ENCODE results near the gene CYP3A7. TPM values are rescaled to one million over a fixed set of nuclear protein-coding genes. Genes with fewer than 3 reads are reported as not detected.
"Not testable (repeated sequence)": the region's sequence is repeated elsewhere in the genome, so short reads cannot be mapped to it uniquely, and the experiment has no call there.

Gene CYP3A7
- total RNA-seq, 1 donor from 2014 or later = not detected

DNA sequence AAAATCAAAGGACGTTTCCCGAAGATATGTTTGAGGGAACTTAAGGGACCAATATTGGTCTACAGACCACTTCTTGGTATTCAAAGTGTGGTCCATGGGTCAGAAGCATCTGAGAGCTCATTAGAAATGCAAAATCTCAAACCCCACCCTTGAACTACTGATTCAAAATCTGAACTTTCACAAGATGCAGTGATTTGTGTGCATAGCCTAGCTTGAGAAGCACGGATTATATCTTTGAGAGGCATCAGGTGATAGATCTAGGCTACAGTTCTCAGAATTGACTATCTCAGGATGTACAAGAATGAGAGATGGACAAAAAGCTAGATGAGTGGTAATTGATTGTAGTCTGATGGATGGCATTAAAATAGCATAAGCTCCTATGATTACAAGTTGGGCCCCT, 29.5 kb upstream of the CYP3A7 start:
- TF ChIP-seq, protein P1, sequence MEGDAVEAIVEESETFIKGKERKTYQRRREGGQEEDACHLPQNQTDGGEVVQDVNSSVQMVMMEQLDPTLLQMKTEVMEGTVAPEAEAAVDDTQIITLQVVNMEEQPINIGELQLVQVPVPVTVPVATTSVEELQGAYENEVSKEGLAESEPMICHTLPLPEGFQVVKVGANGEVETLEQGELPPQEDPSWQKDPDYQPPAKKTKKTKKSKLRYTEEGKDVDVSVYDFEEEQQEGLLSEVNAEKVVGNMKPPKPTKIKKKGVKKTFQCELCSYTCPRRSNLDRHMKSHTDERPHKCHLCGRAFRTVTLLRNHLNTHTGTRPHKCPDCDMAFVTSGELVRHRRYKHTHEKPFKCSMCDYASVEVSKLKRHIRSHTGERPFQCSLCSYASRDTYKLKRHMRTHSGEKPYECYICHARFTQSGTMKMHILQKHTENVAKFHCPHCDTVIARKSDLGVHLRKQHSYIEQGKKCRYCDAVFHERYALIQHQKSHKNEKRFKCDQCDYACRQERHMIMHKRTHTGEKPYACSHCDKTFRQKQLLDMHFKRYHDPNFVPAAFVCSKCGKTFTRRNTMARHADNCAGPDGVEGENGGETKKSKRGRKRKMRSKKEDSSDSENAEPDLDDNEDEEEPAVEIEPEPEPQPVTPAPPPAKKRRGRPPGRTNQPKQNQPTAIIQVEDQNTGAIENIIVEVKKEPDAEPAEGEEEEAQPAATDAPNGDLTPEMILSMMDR (IDR thresholded peaks at IDR 0.05; ENCODE audit: insufficient read depth, low read length, poor library complexity, severe bottlenecking) = no peak
- DNase-seq (ENCODE audit: low read depth) = no peak
- H3K36me3 ChIP-seq (ENCODE audit: control insufficient read depth, insufficient read depth, low read length) = no peaks in the 10 kb centered on the region
- H3K27me3 ChIP-seq (ENCODE audit: control insufficient read depth, insufficient read depth, low read length) = no peaks in the 10 kb centered on the region
- no peak overlapping the region for H3K4me3 ChIP-seq (ENCODE audit: low read depth, low read length)

DNA sequence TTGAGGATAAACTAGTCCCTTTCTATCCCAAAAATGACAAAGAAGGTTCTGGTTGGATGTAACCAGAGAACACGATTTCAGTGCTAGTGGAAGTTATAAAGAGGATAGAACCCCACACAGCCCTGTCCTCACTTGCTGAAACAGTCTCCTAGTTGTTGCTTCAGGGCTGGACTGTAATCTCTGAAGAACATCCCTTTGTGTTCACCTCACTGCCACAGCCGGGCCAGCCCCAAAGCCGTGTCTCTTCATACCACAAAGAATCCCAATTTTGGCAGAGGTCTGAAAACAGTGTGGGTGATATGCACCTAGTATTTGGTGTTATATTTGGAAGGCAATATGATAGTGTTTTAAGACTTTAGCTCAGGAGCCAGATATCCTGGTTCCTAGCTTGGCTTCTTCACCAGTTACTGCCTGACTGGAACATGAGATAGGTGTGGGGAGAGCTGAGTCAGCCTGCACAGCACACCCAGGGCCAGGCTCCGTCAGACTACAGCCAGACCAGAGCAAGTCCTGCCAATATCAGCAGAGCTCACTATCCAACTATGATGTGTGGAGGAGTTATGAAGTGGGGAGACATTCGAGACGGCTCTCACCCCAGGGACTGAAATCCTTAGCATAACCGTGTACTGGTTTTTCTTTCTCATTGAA, 27.8 kb upstream of the CYP3A7 start:
- H3K36me3 ChIP-seq (ENCODE audit: control insufficient read depth, insufficient read depth, low read length) = no peaks in the 10 kb centered on the region
- TF ChIP-seq, protein P1 (IDR thresholded peaks at IDR 0.05; ENCODE audit: insufficient read depth, low read length, poor library complexity, severe bottlenecking) = no peak
- H3K27me3 ChIP-seq (ENCODE audit: control insufficient read depth, insufficient read depth, low read length) = no peaks in the 10 kb centered on the region
- peak; percentile 50 for DNase-seq (ENCODE audit: low read depth)
- H3K4me3 ChIP-seq (ENCODE audit: low read depth, low read length) = no peak overlapping the region

DNA sequence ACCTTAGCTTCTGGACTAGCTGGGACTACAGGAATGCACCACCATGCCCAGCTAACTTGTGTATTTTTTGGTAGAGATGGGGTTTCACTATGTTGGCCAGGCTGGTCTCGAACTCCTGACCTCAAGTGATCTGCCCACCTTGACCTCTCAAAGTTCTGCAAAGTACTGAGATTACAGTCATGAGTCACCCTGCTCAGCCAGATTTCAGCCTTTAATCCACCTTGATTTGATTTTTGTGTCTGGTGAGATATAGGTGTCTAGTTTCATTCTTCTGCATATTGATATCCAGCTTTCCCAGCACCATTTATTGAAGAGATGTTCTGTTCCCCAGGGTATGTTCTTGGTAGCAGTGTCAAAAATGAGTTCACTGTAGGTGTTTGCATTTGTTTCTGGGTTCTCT, 20.1 kb upstream of the CYP3A7 start:
- Histone ChIP-seq H3K27me3 (ENCODE audit: control insufficient read depth, insufficient read depth, low read length) (no peaks in the 10 kb centered on the region), H3K36me3 (ENCODE audit: control insufficient read depth, insufficient read depth, low read length) (no peaks in the 10 kb centered on the region), H3K4me3 (ENCODE audit: low read depth, low read length) (no peak overlapping the region)
- no peak for DNase-seq (ENCODE audit: low read depth)
- TF ChIP-seq, protein P1 (IDR thresholded peaks at IDR 0.05; ENCODE audit: insufficient read depth, low read length, poor library complexity, severe bottlenecking) = no peak

DNA sequence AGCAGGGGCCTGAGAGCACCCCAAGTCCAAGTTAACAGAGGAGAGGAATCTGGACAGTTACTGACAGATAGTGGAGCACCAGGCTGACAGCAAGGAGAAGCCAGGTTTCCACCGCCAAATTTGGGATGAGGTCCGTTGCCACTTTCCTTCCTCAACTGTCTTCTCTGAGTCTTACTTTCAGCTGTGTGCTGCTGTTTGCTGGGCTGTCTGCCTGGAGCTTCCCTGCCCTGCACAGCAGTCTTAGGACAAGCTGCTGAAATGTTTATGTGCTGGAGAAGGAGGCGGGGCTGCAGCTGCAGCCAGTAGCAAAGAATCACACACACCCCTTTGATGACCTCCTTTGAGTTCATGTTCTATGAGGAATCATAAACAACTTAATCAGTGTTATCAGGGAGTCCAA, 17.4 kb upstream of the CYP3A7 start:
- no peak overlapping the region for H3K4me3 ChIP-seq (ENCODE audit: low read depth, low read length)
- H3K36me3 ChIP-seq (ENCODE audit: control insufficient read depth, insufficient read depth, low read length) = no peaks in the 10 kb centered on the region
- DNase-seq (ENCODE audit: low read depth) = no peak
- TF ChIP-seq, protein P1 (IDR thresholded peaks at IDR 0.05; ENCODE audit: insufficient read depth, low read length, poor library complexity, severe bottlenecking) = no peak
- no peaks in the 10 kb centered on the region for H3K27me3 ChIP-seq (ENCODE audit: control insufficient read depth, insufficient read depth, low read length)

DNA sequence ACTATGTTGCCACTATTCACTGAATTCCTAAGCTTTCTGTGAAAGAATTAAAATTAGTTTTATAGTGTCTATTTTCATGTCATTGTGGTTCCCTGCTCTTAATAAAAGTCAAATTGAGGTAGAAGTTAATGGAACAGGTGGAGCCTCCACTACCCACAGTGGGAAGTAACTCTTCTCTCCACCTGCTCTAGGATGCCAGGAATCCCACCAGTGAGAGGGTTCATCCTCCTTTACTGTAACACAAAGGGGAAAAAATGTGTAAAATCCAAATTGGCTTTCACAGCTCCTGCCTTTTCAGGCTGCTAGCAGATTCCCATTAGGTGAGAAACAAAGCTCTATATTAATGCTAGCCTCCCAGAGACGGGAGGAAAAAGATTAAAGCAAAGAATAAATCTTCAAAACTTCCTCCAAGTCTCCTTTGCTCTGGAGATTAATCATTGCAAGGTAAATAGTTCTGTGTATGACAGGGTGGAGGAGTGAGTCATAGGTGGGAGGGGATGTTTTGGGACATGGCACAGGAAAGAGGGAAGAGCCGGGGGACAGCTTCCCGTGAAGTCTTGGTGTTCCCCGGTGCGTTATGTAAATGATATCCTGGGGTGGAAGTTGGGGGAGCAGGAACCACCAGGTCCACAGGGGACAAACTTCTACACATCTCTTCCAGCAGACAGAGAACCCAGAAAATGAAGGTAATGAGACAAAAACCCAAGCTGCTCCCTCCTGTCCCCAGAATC, 16.5 kb upstream of the CYP3A7 start:
- not testable (repeated sequence) for DNase-seq (ENCODE audit: low read depth); H3K27me3 ChIP-seq (ENCODE audit: control insufficient read depth, insufficient read depth, low read length); H3K4me3 ChIP-seq (ENCODE audit: low read depth, low read length); H3K36me3 ChIP-seq (ENCODE audit: control insufficient read depth, insufficient read depth, low read length)

DNA sequence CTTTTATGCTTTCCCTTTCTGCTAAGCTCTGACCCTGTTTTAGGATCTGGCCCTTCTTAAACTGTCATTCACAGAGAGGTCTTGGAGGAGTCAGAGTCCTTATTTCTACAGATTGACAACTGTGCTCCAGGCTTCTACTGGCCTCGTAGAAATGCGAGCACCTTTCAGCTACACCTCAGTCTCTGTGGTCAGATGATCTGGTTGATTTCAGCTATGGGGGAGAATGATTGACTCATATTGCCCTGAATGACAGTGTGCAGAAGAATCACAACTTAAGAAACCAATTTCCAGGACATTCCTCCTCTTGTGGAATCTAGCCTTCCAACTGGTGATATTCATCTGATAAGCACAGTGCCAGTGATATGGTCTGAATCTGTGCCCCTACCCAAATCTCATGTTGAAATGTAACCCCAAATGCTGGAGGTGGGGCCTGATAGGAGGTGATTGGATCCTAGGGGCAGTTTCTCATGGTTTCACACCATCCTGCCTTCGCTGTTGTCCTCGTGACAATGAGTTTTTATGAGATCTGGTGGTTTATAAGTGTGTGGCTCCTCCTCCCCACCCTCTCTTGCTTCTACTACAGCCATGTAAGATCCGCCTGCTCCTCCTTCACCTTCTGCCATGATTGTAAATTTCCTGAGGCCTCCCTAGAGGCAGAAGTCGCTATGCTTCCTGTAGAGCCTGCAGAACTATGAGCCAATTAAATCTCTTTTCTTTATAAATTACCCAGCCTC, 14.0 kb upstream of the CYP3A7 start:
- H3K27me3 ChIP-seq (ENCODE audit: control insufficient read depth, insufficient read depth, low read length) = no peaks in the 10 kb centered on the region
- H3K4me3 ChIP-seq (ENCODE audit: low read depth, low read length) = no peak overlapping the region
- TF ChIP-seq, protein P1 (IDR thresholded peaks at IDR 0.05; ENCODE audit: insufficient read depth, low read length, poor library complexity, severe bottlenecking) = no peak
- H3K36me3 ChIP-seq (ENCODE audit: control insufficient read depth, insufficient read depth, low read length) = no peaks in the 10 kb centered on the region
- DNase-seq (ENCODE audit: low read depth) = no peak

DNA sequence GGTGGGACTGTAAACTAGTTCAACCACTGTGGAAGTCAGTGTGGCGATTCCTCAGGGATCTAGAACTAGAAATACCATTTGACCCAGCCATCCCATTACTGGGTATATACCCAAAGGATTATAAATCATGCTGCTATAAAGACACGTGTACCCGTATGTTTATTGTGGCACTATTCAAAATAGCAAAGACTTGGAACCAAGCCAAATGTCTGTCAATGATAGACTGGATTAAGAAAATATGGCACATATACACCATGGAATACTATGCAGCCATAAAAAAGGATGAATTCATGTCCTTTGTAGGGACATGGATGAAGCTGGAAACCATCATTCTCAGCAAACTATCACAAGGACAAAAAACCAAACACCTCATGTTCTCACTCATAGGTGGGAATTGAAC, 11.9 kb upstream of the CYP3A7 start:
- not testable (repeated sequence) for H3K27me3 ChIP-seq (ENCODE audit: control insufficient read depth, insufficient read depth, low read length); H3K36me3 ChIP-seq (ENCODE audit: control insufficient read depth, insufficient read depth, low read length); DNase-seq (ENCODE audit: low read depth); H3K4me3 ChIP-seq (ENCODE audit: low read depth, low read length)

DNA sequence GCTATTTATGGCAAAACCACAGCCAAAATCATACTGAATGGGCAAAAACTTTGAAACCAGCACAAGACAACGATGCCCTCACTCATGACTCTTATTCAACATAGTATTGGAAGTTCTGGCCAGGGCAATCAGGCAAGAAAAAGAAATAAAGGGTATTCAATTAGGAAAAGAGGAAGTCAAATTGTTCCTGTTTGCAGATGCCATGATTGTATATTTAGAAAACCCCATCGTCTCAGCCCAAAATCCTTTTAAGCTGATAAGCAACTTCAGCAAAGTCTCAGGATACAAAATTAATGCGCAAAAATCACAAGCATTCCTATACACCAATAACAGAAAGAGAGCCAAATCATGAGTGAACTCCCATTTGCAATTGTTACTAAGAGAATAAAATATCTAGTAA, 10.4 kb upstream of the CYP3A7 start:
- not testable (repeated sequence) for H3K4me3 ChIP-seq (ENCODE audit: low read depth, low read length); H3K36me3 ChIP-seq (ENCODE audit: control insufficient read depth, insufficient read depth, low read length); H3K27me3 ChIP-seq (ENCODE audit: control insufficient read depth, insufficient read depth, low read length)

More for the DNA sequence above, 10.4 kb upstream of the CYP3A7 start:
- DNase-seq (ENCODE audit: low read depth) = not testable (repeated sequence)
